Endothelial cell of umbilical vein (primary cell): Measurements from ENCODE around the gene CTBP2.

ENCODE experiments used
- JUN ChIP-seq: IDR thresholded peaks from 2 replicates; pipeline ENCODE4 v1.6.1; 2011; ENCODE audit warnings: borderline replicate concordance, low read depth; ENCODE audit not compliant: insufficient read length, insufficient read depth
- TF ChIP-seq, protein P1 (sequence below), 2 donors: IDR thresholded peaks; 1 replicate in 1 of 2; 2 replicates in 1 of 2; pipeline ENCODE4 v1.5.1; 2011; ENCODE audit warnings: low read length in 2 of 2, mild to moderate bottlenecking in 2 of 2, moderate library complexity in 2 of 2, control low read depth in 1 of 2, inconsistent platforms in 1 of 2, low read depth in 1 of 2; ENCODE audit not compliant: insufficient read depth in 1 of 2; ENCODE audit errors: extremely low read depth in 1 of 2

DNA sequence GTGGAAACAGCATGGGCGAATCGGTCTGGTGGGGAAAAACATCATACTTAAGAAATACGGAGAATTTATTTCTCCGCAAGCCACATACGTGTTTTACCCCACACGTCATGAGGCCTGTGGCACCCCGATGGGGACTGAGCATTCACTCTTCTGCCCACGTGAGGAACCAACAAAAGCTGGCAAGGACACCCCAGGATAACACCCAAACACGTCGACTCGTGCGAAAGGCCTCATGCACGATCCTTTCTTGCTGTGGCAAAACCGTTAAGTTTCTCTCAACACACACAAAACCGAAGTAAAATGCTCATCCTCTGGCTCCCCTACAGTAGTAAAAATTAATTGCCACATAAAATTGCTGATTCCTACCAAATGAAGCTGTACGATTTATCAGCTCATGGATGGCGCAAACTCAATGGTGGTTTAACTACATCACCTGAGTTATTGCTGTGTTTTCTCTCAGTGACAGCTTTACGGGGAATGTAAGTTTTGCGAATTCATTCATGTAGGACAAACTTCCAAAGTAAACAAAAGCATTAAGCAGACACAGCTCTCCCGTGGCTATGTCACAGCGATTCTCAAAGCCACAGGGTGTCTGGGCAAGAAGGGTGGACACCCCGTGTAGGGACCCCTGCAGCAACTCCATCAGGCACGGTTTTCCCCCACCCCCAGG, 97.0 kb downstream of the CTBP2 start:
- TF ChIP-seq, protein P1, sequence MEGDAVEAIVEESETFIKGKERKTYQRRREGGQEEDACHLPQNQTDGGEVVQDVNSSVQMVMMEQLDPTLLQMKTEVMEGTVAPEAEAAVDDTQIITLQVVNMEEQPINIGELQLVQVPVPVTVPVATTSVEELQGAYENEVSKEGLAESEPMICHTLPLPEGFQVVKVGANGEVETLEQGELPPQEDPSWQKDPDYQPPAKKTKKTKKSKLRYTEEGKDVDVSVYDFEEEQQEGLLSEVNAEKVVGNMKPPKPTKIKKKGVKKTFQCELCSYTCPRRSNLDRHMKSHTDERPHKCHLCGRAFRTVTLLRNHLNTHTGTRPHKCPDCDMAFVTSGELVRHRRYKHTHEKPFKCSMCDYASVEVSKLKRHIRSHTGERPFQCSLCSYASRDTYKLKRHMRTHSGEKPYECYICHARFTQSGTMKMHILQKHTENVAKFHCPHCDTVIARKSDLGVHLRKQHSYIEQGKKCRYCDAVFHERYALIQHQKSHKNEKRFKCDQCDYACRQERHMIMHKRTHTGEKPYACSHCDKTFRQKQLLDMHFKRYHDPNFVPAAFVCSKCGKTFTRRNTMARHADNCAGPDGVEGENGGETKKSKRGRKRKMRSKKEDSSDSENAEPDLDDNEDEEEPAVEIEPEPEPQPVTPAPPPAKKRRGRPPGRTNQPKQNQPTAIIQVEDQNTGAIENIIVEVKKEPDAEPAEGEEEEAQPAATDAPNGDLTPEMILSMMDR (IDR thresholded peaks at IDR 0.05; ENCODE audit: extremely low read depth in 1 of 2, insufficient read depth in 1 of 2, low read depth in 1 of 2, low read length in 2 of 2) = no peak
- no peak for TF ChIP-seq JUN
